ENCODE measurements around the gene AP1M2. TPM values are rescaled to one million over a fixed set of nuclear protein-coding genes. Genes with fewer than 3 reads are reported as not detected.

The AP1M2 gene
- polyA plus RNA-seq, 2 of the 4 experiments (the other 2 are of a cell fraction): 17.4 to 53.1 TPM

DNA sequence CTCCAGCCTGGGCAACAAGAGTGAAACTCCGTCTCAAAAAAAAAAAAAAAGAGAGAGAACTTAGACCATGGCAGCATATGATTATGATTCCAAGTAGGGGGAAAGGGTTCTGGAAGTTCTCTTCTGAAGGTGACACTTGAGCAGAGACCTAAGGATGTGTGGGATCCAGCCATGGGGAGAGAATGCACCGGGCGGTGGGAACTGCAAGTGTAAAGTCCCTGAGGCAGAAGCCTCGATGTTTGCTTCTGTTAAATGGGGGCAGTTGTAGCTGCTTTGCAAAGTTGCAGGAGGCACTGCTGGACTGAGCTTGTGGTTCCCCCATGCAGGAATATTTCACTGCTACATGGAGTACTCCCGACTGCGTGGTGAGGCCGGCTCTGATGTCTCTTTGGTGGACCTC, 47.3 kb upstream of the AP1M2 start:
- H3K4me1 ChIP-seq: no peaks in the 10 kb centered on the region
- no peak overlapping the region for H3K4me2 ChIP-seq
- ChIA-PET CTCF (interaction anchor here (0.9 to 2.1 kb wide), 6 partner anchors 10 to 78 kb away, joined by 3 to 9 read pairs (median 4); no protein-coding TSS in a partner anchor), POLR2A (no interaction called here)
- DNase-seq (ENCODE audit: low read depth in 1 of 2, low spot score in 1 of 2) (no peak), ATAC-seq (no peak), FAIRE-seq (no peak)
- 78% methylated on average over 4 of the region's 7 CpGs for WGBS (ENCODE audit: missing lambda C conversion rate)
- TF ChIP-seq POLR2AphosphoS2 (conservative IDR thresholded peaks at IDR 0.05; ENCODE audit: low read length) (no peak), CBX2 (IDR thresholded peaks at IDR 0.05; ENCODE audit: borderline replicate concordance, low read depth) (no peak), FOSB (CRISPR knock-in tag; IDR thresholded peaks at IDR 0.05) (no peak), NR3C1 (IDR thresholded peaks at IDR 0.05) (no peak), HOXB13 (CRISPR knock-in tag; IDR thresholded peaks at IDR 0.05; ENCODE audit: low read depth) (no peak), PHF8 (IDR thresholded peaks at IDR 0.05; ENCODE audit: borderline replicate concordance, low read depth) (no peak)
- no peak overlapping the region for H3K4me3 ChIP-seq
- no peaks in the 10 kb centered on the region for H3K9me3 ChIP-seq
- no peak overlapping the region for H3K27ac ChIP-seq

DNA sequence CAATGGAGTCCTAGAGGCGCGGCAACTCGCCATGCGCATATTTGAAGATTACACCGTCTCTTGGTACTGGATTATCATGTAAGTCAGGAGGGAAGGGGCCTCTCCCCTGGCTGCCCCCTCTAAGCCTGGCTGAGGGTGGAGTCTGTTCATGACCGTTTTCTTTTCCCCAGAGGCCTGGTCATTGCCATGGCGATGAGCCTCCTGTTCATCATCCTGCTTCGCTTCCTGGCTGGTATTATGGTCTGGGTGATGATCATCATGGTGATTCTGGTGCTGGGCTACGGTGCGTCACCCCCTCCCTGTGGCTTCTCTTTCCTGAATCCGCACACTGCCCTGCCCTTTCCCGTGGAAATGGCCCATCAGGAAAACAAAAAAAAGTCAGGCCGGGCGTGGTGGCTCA, 44.8 kb upstream of the AP1M2 start:
- ATAC-seq: no peak
- H3K4me2 ChIP-seq: no peak overlapping the region
- WGBS (ENCODE audit: missing lambda C conversion rate): 92% methylated on average over 14 of the region's 14 CpGs
- ChIA-PET CTCF (no interaction called here), POLR2A (no interaction called here)
- no peak overlapping the region for H3K27ac ChIP-seq
- TF ChIP-seq CEBPB (IDR thresholded peaks at IDR 0.05) (no peak), ZNF302 (CRISPR knock-in tag; IDR thresholded peaks at IDR 0.05) (no peak), FOSL2 (IDR thresholded peaks at IDR 0.05) (no peak), FOSL2 (CRISPR knock-in tag; IDR thresholded peaks at IDR 0.05) (no peak), RFX5 (IDR thresholded peaks at IDR 0.05) (no peak), HOXB5 (CRISPR knock-in tag; IDR thresholded peaks at IDR 0.05) (no peak), FOXS1 (CRISPR knock-in tag; IDR thresholded peaks at IDR 0.05) (no peak), HEYL (CRISPR knock-in tag; IDR thresholded peaks at IDR 0.05) (no peak), MAFK (IDR thresholded peaks at IDR 0.05; ENCODE audit: partially characterized antibody) (no peak), RNF2 (IDR thresholded peaks at IDR 0.05; ENCODE audit: borderline replicate concordance, low read depth) (no peak), RAD21 (conservative IDR thresholded peaks at IDR 0.05 in 1 of 2, IDR thresholded peaks at IDR 0.05 in 1 of 2) (no peak)
- TF ChIP-seq, protein P1, sequence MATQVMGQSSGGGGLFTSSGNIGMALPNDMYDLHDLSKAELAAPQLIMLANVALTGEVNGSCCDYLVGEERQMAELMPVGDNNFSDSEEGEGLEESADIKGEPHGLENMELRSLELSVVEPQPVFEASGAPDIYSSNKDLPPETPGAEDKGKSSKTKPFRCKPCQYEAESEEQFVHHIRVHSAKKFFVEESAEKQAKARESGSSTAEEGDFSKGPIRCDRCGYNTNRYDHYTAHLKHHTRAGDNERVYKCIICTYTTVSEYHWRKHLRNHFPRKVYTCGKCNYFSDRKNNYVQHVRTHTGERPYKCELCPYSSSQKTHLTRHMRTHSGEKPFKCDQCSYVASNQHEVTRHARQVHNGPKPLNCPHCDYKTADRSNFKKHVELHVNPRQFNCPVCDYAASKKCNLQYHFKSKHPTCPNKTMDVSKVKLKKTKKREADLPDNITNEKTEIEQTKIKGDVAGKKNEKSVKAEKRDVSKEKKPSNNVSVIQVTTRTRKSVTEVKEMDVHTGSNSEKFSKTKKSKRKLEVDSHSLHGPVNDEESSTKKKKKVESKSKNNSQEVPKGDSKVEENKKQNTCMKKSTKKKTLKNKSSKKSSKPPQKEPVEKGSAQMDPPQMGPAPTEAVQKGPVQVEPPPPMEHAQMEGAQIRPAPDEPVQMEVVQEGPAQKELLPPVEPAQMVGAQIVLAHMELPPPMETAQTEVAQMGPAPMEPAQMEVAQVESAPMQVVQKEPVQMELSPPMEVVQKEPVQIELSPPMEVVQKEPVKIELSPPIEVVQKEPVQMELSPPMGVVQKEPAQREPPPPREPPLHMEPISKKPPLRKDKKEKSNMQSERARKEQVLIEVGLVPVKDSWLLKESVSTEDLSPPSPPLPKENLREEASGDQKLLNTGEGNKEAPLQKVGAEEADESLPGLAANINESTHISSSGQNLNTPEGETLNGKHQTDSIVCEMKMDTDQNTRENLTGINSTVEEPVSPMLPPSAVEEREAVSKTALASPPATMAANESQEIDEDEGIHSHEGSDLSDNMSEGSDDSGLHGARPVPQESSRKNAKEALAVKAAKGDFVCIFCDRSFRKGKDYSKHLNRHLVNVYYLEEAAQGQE (IDR thresholded peaks at IDR 0.05): no peak
- TF ChIP-seq, protein P2, sequence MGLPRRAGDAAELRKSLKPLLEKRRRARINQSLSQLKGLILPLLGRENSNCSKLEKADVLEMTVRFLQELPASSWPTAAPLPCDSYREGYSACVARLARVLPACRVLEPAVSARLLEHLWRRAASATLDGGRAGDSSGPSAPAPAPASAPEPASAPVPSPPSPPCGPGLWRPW (IDR thresholded peaks at IDR 0.05): no peak
- TF ChIP-seq, protein P3, sequence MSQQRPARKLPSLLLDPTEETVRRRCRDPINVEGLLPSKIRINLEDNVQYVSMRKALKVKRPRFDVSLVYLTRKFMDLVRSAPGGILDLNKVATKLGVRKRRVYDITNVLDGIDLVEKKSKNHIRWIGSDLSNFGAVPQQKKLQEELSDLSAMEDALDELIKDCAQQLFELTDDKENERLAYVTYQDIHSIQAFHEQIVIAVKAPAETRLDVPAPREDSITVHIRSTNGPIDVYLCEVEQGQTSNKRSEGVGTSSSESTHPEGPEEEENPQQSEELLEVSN (IDR thresholded peaks at IDR 0.05; ENCODE audit: borderline replicate concordance, low read depth): no peak
- H3K4me3 ChIP-seq: no peak overlapping the region
- DNase-seq (ENCODE audit: low read depth in 1 of 2, low spot score in 1 of 2): no peak
- H3K4me1 ChIP-seq: no peaks in the 10 kb centered on the region
- FAIRE-seq: no peak
- no peaks in the 10 kb centered on the region for H3K9me3 ChIP-seq

DNA sequence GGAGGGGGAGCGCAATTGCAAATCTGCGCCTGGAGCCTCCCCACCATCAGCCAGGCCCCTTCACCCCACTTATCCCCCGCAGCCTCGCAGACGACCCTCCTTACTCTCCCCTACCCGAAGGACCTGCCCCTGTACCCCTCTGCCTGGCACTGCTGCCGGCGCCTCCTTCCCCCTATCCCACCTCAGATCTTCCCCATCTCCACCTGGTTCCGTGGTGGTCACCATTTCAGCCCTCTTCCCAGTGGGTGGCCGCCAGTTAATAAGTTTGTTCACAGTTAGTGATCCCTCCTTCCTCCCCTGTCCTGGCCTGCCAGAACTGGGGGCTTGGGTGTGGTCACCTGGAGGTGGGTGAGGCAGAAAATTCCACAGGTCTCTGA, 38.6 kb upstream of the AP1M2 start:
- peak overlapping the region; percentile 97 for H3K4me2 ChIP-seq
- no peak for DNase-seq (ENCODE audit: low read depth in 1 of 2, low spot score in 1 of 2)
- H3K4me3 ChIP-seq: peak overlapping the region; percentile 49
- peak overlapping the region; percentile 74 to 90 for H3K27ac ChIP-seq
- ATAC-seq: peak; percentile 27 to 28; a peak in 3 of 6 replicates
- no peak for FAIRE-seq
- H3K9me3 ChIP-seq: no peaks in the 10 kb centered on the region
- ChIA-PET CTCF (no interaction called here), POLR2A (interaction anchor here (1.4 kb wide), 1 partner anchor 19 kb away, joined by 10 read pairs; no protein-coding TSS in a partner anchor)
- 39% methylated on average over 6 of the region's 10 CpGs for WGBS (ENCODE audit: missing lambda C conversion rate)
- 0 out of 3 replicates have a peak, but pooled peaks cover 4% of the 10 kb centered on the region for H3K4me1 ChIP-seq
- TF ChIP-seq MYC (IDR thresholded peaks at IDR 0.05; ENCODE audit: borderline replicate concordance, low read length) (no peak), CHD4 (IDR thresholded peaks at IDR 0.05; ENCODE audit: borderline replicate concordance) (no peak), JUN (IDR thresholded peaks at IDR 0.05) (no peak), NFE2L2 (conservative IDR thresholded peaks at IDR 0.05; ENCODE audit: low read length) (no peak), EHF (CRISPR knock-in tag; IDR thresholded peaks at IDR 0.05) (no peak), JUNB (IDR thresholded peaks at IDR 0.05) (no peak), HOXB13 (CRISPR knock-in tag; IDR thresholded peaks at IDR 0.05; ENCODE audit: low read depth) (no peak)
- TF ChIP-seq, protein P1 (IDR thresholded peaks at IDR 0.05): no peak
